HG03342 (cell line): ENCODE data around the gene SYNPO2.
"Not testable (repeated sequence)": the region's sequence is repeated elsewhere in the genome, so short reads cannot be mapped to it uniquely, and the experiment has no call there.

ENCODE experiments used
- ATAC-seq: cut with Tn5 transposase; IDR thresholded peaks from one replicate; pipeline ENCODE4 v1.9.1; 2021; ENCODE audit warnings: mild to moderate bottlenecking, moderate library complexity; ENCODE audit not compliant: unreplicated experiment

The SYNPO2 gene

GRCh38 chr4:118878507-118878906 lies 10.1 kb upstream of the SYNPO2 start:
- not testable (repeated sequence) for ATAC-seq

GRCh38 chr4:118879409-118879808 lies 9.2 kb upstream of the SYNPO2 start:
- ATAC-seq, result no peak

- ATAC-seq, result no peak
Measured at GRCh38 chr4:118881512-118882146, 7.0 kb upstream of the SYNPO2 start.

- ATAC-seq, result no peak
Measured at GRCh38 chr4:118883861-118884260, 4.8 kb upstream of the SYNPO2 start.

- no peak for ATAC-seq
Measured at GRCh38 chr4:118884716-118885115, 3.9 kb upstream of the SYNPO2 start.

- ATAC-seq, result no peak
Measured at GRCh38 chr4:118889312-118889691, 648 bp downstream of the SYNPO2 start.

- ATAC-seq, result no peak
Measured at GRCh38 chr4:118894034-118894433, 5.4 kb downstream of the SYNPO2 start.

GRCh38 chr4:118898221-118898620 lies 9.6 kb downstream of the SYNPO2 start:
- ATAC-seq, result no peak

- ATAC-seq, result no peak
Measured at GRCh38 chr4:118898684-118899138, 10.1 kb downstream of the SYNPO2 start.

GRCh38 chr4:118904418-118904817 lies 15.8 kb downstream of the SYNPO2 start:
- no peak for ATAC-seq

- ATAC-seq, result no peak
Measured at GRCh38 chr4:118904935-118905334, 16.3 kb downstream of the SYNPO2 start.

- ATAC-seq, result no peak
Measured at GRCh38 chr4:118905566-118905965, 16.9 kb downstream of the SYNPO2 start.

- ATAC-seq, result no peak
Measured at GRCh38 chr4:118909173-118909956, 20.7 kb downstream of the SYNPO2 start.

- no peak for ATAC-seq
Measured at GRCh38 chr4:118910221-118910620, 21.6 kb downstream of the SYNPO2 start.

- ATAC-seq, result no peak
Measured at GRCh38 chr4:118911238-118911703, 22.6 kb downstream of the SYNPO2 start.

GRCh38 chr4:118915468-118915867 lies 26.8 kb downstream of the SYNPO2 start:
- no peak for ATAC-seq

- no peak for ATAC-seq
Measured at GRCh38 chr4:118916691-118917289, 28.1 kb downstream of the SYNPO2 start.

GRCh38 chr4:118917582-118917981 lies 28.9 kb downstream of the SYNPO2 start:
- no peak for ATAC-seq

GRCh38 chr4:118918388-118918787 lies 29.7 kb downstream of the SYNPO2 start:
- no peak for ATAC-seq

GRCh38 chr4:118920247-118920646 lies 31.6 kb downstream of the SYNPO2 start:
- no peak for ATAC-seq

GRCh38 chr4:118921786-118922185 lies 33.1 kb downstream of the SYNPO2 start:
- no peak for ATAC-seq

GRCh38 chr4:118923891-118924290 lies 35.2 kb downstream of the SYNPO2 start:
- no peak for ATAC-seq
